Pancreas (tissue), 10 donors: ENCODE measurements around the gene APOA1. TPM values are rescaled to one million over a fixed set of nuclear protein-coding genes. Genes with fewer than 3 reads are reported as not detected.

ENCODE experiments used
- ATAC-seq, 4 donors: fragments of 200-7000 bp; cut with Tn5 transposase; one replicate each; pipeline versions ENCODE4 v1.8.0 to v1.9.1; 2020; ENCODE audit warnings: mild to moderate bottlenecking in 4 of 4, moderate library complexity in 4 of 4
- DNase-seq, 6 donors: peaks; one replicate each; pipeline ENCODE4 v3.0.0-alpha.2; 2020
- FAIRE-seq: peaks from 2 replicates; lab custom pipeline; 2012; peaks lifted over from hg19 to GRCh38; lab: Jason Lieb, UNC
- H3K27ac ChIP-seq, 4 donors: fragments of 200-600 bp; sonication (generic); 1 replicate in 3 of 4; 2 replicates in 1 of 4; pipeline versions ENCODE4 v1.5.0 to v1.8.0; 2020
- H3K27me3 ChIP-seq, 4 donors: fragments of 200-600 bp; one replicate each; pipeline ENCODE4 v1.8.0; 2021
- H3K36me3 ChIP-seq, 3 donors: fragments of 200-600 bp; sonication (generic) in 1 of 3; one replicate each; pipeline versions ENCODE4 v1.5.0 to v1.8.0; 2020 to 2021
- H3K4me1 ChIP-seq, 3 donors: fragments of 200-600 bp; one replicate each; pipeline ENCODE4 v1.8.0; 2021
- H3K4me3 ChIP-seq, 4 donors: fragments of 200-600 bp; sonication (generic) in 2 of 4; one replicate each; pipeline versions ENCODE4 v1.5.0 to v1.8.0; 2020 to 2021
- H3K9me3 ChIP-seq, 4 donors: fragments of 200-600 bp; one replicate each; pipeline ENCODE4 v1.8.0; 2021
- CTCF ChIP-seq, 4 donors: fragments of 200-600 bp; sonication (generic) in 3 of 4; IDR thresholded peaks; one replicate each; pipeline versions ENCODE4 v1.5.0 to v1.8.0; 2021; ENCODE audit warnings: antibody characterized with exemption in 4 of 4
- WGBS, 2 donors: extraction: QIAGEN DNeasy Blood & Tissue Kit; methylation state at CpG; one replicate each; pipeline ENCODE4 v1.1.7; 2013; 5-methylcytosine and 5-hydroxymethylcytosine counted together
- intact Hi-C, 3 donors: fragments of 100-400 bp; cut with DNase I; formaldehyde crosslinking; loops; one replicate each; pipeline versions ENCODE4 v1.11.1 to v1.14.2; 2022
- polyA plus RNA-seq, 2 donors: library from polyadenylated mRNA; stranded (reverse); fragments of 200-250 nt; gene quantifications; one replicate each; pipeline ENCODE4 v1.2.3, GENCODE V29; 2013
- total RNA-seq, 6 donors: library from RNA; stranded (reverse); fragmentation: NEBNext Ultra II Directional in 4 of 6; extraction: Animal tissue kit (Norgen Biotek cat#: 25700) in 4 of 6; gene quantifications; one replicate each; pipeline versions ENCODE4 v1.2.1 to v1.2.4, GENCODE V29; 2021 to 2023
- donor health status: healthy with polysubstance abuse.
- donor health status: DM: no; HTN: no; CAD: no; lungs with moderate emphysema.
- donor health status: DM: no; HTN: no; CAD: no.
- donor health status: control.
- donor health status: control.
- donor health status: Bipolar disorder and iron deficiency.
- donor health status: DM: yes; HTN: yes; CAD: no.
- donor health status: DM: no; HTN: no; CAD: no.
- donor health status: DM: no; HTN: no; CAD: no.
- donor health status: DM: yes; HTN: yes; CAD: no.

APOA1 gene
- total and polyA plus RNA-seq, 8 donors, result 0.16 to 5.2 (median 1.0) TPM; not detected in 3

GRCh38 chr11:116825434-116825833 lies 12.0 kb downstream of the APOA1 start:
- DNase-seq, result no peak
- Histone ChIP-seq H3K4me3 (no peak overlapping the region), H3K36me3 (no peaks in the 10 kb centered on the region), H3K27me3 (no peaks in the 10 kb centered on the region), H3K4me1 (no peaks in the 10 kb centered on the region), H3K9me3 (no peaks in the 10 kb centered on the region), H3K27ac (no peak overlapping the region)
- no peak for TF ChIP-seq CTCF (IDR thresholded peaks at IDR 0.05)
- ATAC-seq, result no peak
- no peak for FAIRE-seq
- intact Hi-C loops, result no loop called here
- 85 to 91% methylated on average over 5 of the region's 5 CpGs for WGBS, 2 donors

- Histone ChIP-seq H3K4me3 (no peak within 1 kb of the TSS), H3K27ac (no peak within 1 kb of the TSS), H3K27me3 (no peaks in the 10 kb centered on the region), H3K4me1 (no peaks in the 10 kb centered on the region), H3K9me3 (no peaks in the 10 kb centered on the region), H3K36me3 (no peaks in the 10 kb centered on the region)
- DNase-seq (no peak), FAIRE-seq (no peak), ATAC-seq (no peak)
- 71 to 76% methylated on average over 16 of the region's 16 CpGs for WGBS, 2 donors
- intact Hi-C loops, result no loop called here
- no peak for TF ChIP-seq CTCF (IDR thresholded peaks at IDR 0.05)
Measured at GRCh38 chr11:116823031-116823843, 14.2 kb downstream of the APOA1 start, which contains the start of gene APOA4. TSS of gene APOA4 (minus strand) at chr11:116823304. CDS start at chr11:116823191, 113 bp downstream.

GRCh38 chr11:116822575-116822974 lies 14.8 kb downstream of the APOA1 start:
- Histone ChIP-seq H3K9me3 (no peaks in the 10 kb centered on the region), H3K4me1 (no peaks in the 10 kb centered on the region), H3K27ac (no peak overlapping the region), H3K36me3 (no peaks in the 10 kb centered on the region), H3K4me3 (no peak overlapping the region), H3K27me3 (no peaks in the 10 kb centered on the region)
- ATAC-seq (no peak), FAIRE-seq (no peak), DNase-seq (no peak)
- intact Hi-C loops, result no loop called here
- 76 to 78% methylated on average over 5 of the region's 5 CpGs for WGBS, 2 donors
- TF ChIP-seq CTCF (IDR thresholded peaks at IDR 0.05), result no peak

GRCh38 chr11:116821050-116821918 lies 16.1 kb downstream of the APOA1 start:
- no peak overlapping the region for H3K27ac ChIP-seq

More at GRCh38 chr11:116821050-116821918, 16.1 kb downstream of the APOA1 start:
- TF ChIP-seq CTCF (IDR thresholded peaks at IDR 0.05), result no peak
- ATAC-seq (no peak), FAIRE-seq (no peak), DNase-seq (peak in 1 of 6 donors; percentile 53)
- H3K9me3 ChIP-seq, result no peaks in the 10 kb centered on the region
- H3K27me3 ChIP-seq, result no peaks in the 10 kb centered on the region
- no peaks in the 10 kb centered on the region for H3K4me1 ChIP-seq
- intact Hi-C loops, result no loop called here
- no peaks in the 10 kb centered on the region for H3K36me3 ChIP-seq
- WGBS, 2 donors, result 93 to 94% methylated on average over 51 of the region's 51 CpGs
- no peak overlapping the region for H3K4me3 ChIP-seq
